SK-N-SH (cell line): Measurements from ENCODE around the gene SDHAF4. TPM values are rescaled to one million over a fixed set of nuclear protein-coding genes. Genes with fewer than 3 reads are reported as not detected.

ENCODE experiments used
- CTCF ChIA-PET: fragments of 300-600, 350-600 bp; formaldehyde crosslinking; extraction: SDS; loops from one replicate; lab custom pipeline; 2021; lab: Yijun Ruan, JAX
- POLR2A ChIA-PET: fragments of 350-600 bp; sonication (Branson Sonifier 250); formaldehyde crosslinking; extraction: SDS; loops from one replicate; lab custom pipeline; 2020; ENCODE audit warnings: antibody characterized with exemption, inconsistent platforms; lab: Yijun Ruan, JAX
- DNase-seq: peaks from one replicate; pipeline ENCODE4 v3.0.0; 2012
- H2AFZ ChIP-seq: fragments of 200-600 bp; sonication (generic); 2 replicates; pipeline ENCODE4 v1.8.1; 2016; ENCODE audit warnings: antibody characterized with exemption, mild to moderate bottlenecking, low read depth
- H3F3A ChIP-seq: fragments of 200-600 bp; sonication (generic); replicated peaks from 2 replicates; pipeline ENCODE3; 2016; ENCODE audit warnings: antibody characterized with exemption, mild to moderate bottlenecking; ENCODE audit not compliant: insufficient read depth
- H3K27ac ChIP-seq, 2 experiments: fragments of 200-500 bp in 1 of 2; fragments of 200-600 bp in 1 of 2; sonication (Bioruptor generic) in 1 of 2; sonication (generic), shearing (Covaris generic) in 1 of 2; 2 replicates each; pipeline versions ENCODE4 v1.5.1 to v1.6.1; 2014 to 2016; ENCODE audit warnings: low read depth in 2 of 2, inconsistent platforms in 1 of 2, low read length in 1 of 2, mild to moderate bottlenecking in 1 of 2, mixed read lengths in 1 of 2
- H3K27me3 ChIP-seq: fragments of 200-600 bp; sonication (generic), shearing (Covaris generic); 2 replicates; pipeline ENCODE4 v1.6.1; 2016; ENCODE audit warnings: mixed run types; ENCODE audit not compliant: insufficient read depth
- H3K36me3 ChIP-seq, 2 experiments: fragments of 200-500 bp in 1 of 2; fragments of 200-600 bp in 1 of 2; sonication (Bioruptor generic) in 1 of 2; sonication (generic) in 1 of 2; replicated peaks in 1 of 2; 2 replicates each; pipeline versions ENCODE3 to v1.5.1; 2014 to 2016; ENCODE audit warnings: low read length in 1 of 2, mild to moderate bottlenecking in 1 of 2; ENCODE audit not compliant: insufficient read depth in 2 of 2, control insufficient read depth in 1 of 2
- H3K4me1 ChIP-seq, 2 experiments: fragments of 200-500 bp in 1 of 2; fragments of 200-600 bp in 1 of 2; sonication (Bioruptor generic) in 1 of 2; sonication (generic), shearing (Covaris generic) in 1 of 2; 2 replicates each; pipeline versions ENCODE4 v1.5.1 to v1.6.1; 2014 to 2016; ENCODE audit warnings: low read depth in 1 of 2, low read length in 1 of 2, mixed run types in 1 of 2; ENCODE audit not compliant: insufficient read depth in 2 of 2, control insufficient read depth in 1 of 2
- H3K4me2 ChIP-seq: fragments of 200-600 bp; sonication (generic), shearing (Covaris generic); 2 replicates; pipeline ENCODE4 v1.6.1; 2017; ENCODE audit warnings: mixed run types
- H3K4me3 ChIP-seq, 2 experiments: fragments of 200-500 bp in 1 of 2; fragments of 200-600 bp in 1 of 2; sonication (Bioruptor generic) in 1 of 2; sonication (generic), shearing (Covaris generic) in 1 of 2; 2 replicates each; pipeline versions ENCODE4 v1.5.1 to v1.8.1; 2014 to 2016; ENCODE audit warnings: low read depth in 2 of 2, inconsistent platforms in 1 of 2, low read length in 1 of 2, mild to moderate bottlenecking in 1 of 2, mixed read lengths in 1 of 2, moderate library complexity in 1 of 2
- H3K79me2 ChIP-seq: fragments of 200-600 bp; sonication (generic); 2 replicates; pipeline ENCODE4 v1.8.1; 2017; ENCODE audit warnings: mild to moderate bottlenecking; ENCODE audit not compliant: insufficient read depth
- H3K9ac ChIP-seq: fragments of 200-600 bp; sonication (generic); 2 replicates; pipeline ENCODE4 v1.6.1; 2017; ENCODE audit warnings: mixed run types
- H3K9me2 ChIP-seq: fragments of 200-600 bp; sonication (generic); 2 replicates; pipeline ENCODE4 v1.6.1; 2017; ENCODE audit warnings: mixed run types
- H3K9me3 ChIP-seq: fragments of 200-600 bp; sonication (generic); 2 replicates; pipeline ENCODE4 v1.6.1; 2017; ENCODE audit warnings: mixed run types, mild to moderate bottlenecking, moderate library complexity
- H4K20me1 ChIP-seq: fragments of 200-600 bp; sonication (generic); 2 replicates; pipeline ENCODE4 v1.6.1; 2017; ENCODE audit warnings: mild to moderate bottlenecking, mixed run types; ENCODE audit not compliant: insufficient read depth
- CHD2 ChIP-seq: fragments of 150-350 bp; IDR thresholded peaks from 2 replicates; pipeline ENCODE4 v1.6.1; 2018; ENCODE audit warnings: low read length; ENCODE audit not compliant: partially characterized antibody
- ELF1 ChIP-seq: IDR thresholded peaks from 2 replicates; pipeline ENCODE4 v1.4.0; 2012
- FOXJ3 ChIP-seq: sonication (generic); formaldehyde crosslinking; IDR thresholded peaks from 2 replicates; pipeline ENCODE4 v1.5.1; 2020; ENCODE audit warnings: mild to moderate bottlenecking, missing genetic modification reagents
- GATA2 ChIP-seq: sonication (generic); formaldehyde crosslinking; IDR thresholded peaks from 2 replicates; pipeline ENCODE4 v1.5.0; 2020; ENCODE audit warnings: mild to moderate bottlenecking, missing genetic modification reagents
- MEF2A ChIP-seq: IDR thresholded peaks from 2 replicates; pipeline ENCODE4 v1.4.0; 2012; ENCODE audit warnings: low read depth, borderline replicate concordance
- MXI1 ChIP-seq: IDR thresholded peaks from 2 replicates; pipeline ENCODE4 v1.6.1; 2012; ENCODE audit warnings: mild to moderate bottlenecking, low read depth, low read length, improper control_type of control experiment
- NRF1 ChIP-seq: IDR thresholded peaks from 2 replicates; pipeline ENCODE4 v1.6.1; 2012; ENCODE audit warnings: low read depth, mild to moderate bottlenecking, low read length
- POLR2AphosphoS5 ChIP-seq: IDR thresholded peaks from 2 replicates; pipeline ENCODE4 v1.6.1; 2012; ENCODE audit warnings: low read depth, low read length
- RFX5 ChIP-seq: IDR thresholded peaks from 2 replicates; pipeline ENCODE4 v1.6.1; 2012; ENCODE audit warnings: mild to moderate bottlenecking, improper control_type of control experiment, low read length
- RXRA ChIP-seq: IDR thresholded peaks from 2 replicates; pipeline ENCODE4 v1.4.0; 2012; ENCODE audit warnings: low read depth, mild to moderate bottlenecking, borderline replicate concordance
- TAF1 ChIP-seq: IDR thresholded peaks from 2 replicates; pipeline ENCODE4 v1.6.1; 2012; ENCODE audit warnings: low read depth, mild to moderate bottlenecking, low read length, moderate library complexity, borderline replicate concordance
- YY1 ChIP-seq: IDR thresholded peaks from 2 replicates; pipeline ENCODE4 v1.4.0; 2012; ENCODE audit warnings: low read depth, mild to moderate bottlenecking
- WGBS: methylation state at CpG from one replicate; pipeline ENCODE4 v1.1.6; 2017; ENCODE audit warnings: low lambda C conversion rate; 5-methylcytosine and 5-hydroxymethylcytosine counted together
- polyA plus RNA-seq, 3 experiments: library from polyadenylated mRNA; depleted of rRNA; stranded (reverse); fragments of >200 nt; gene quantifications; 2 replicates each; pipeline ENCODE4 v1.2.3, GENCODE V29; 2012
- TF ChIP-seq, protein P1 (sequence below): IDR thresholded peaks from 2 replicates; pipeline ENCODE4 v1.4.0; 2012; ENCODE audit warnings: low read depth
- TF ChIP-seq, protein P2 (sequence below): fragments of 200-600 bp; sonication (generic); IDR thresholded peaks from 2 replicates; pipeline ENCODE4 v1.6.1; 2017; ENCODE audit warnings: antibody characterized with exemption, mild to moderate bottlenecking, moderate library complexity
- TF ChIP-seq, protein P3 (sequence below): fragments of 150-350 bp; IDR thresholded peaks from 2 replicates; pipeline ENCODE4 v1.6.1; 2016; ENCODE audit warnings: mild to moderate bottlenecking, low read depth, low read length

Gene SDHAF4
- 8.6 and 11.5 TPM in 2 replicates for polyA plus RNA-seq (2012; rRNA removed)
- polyA plus RNA-seq (2012; cell fraction: cytosol; rRNA removed), result 12.6 and 13.4 TPM in 2 replicates
- 4.5 and 6.9 TPM in 2 replicates for polyA plus RNA-seq (2012; cell fraction: nucleus; rRNA removed)

DNA sequence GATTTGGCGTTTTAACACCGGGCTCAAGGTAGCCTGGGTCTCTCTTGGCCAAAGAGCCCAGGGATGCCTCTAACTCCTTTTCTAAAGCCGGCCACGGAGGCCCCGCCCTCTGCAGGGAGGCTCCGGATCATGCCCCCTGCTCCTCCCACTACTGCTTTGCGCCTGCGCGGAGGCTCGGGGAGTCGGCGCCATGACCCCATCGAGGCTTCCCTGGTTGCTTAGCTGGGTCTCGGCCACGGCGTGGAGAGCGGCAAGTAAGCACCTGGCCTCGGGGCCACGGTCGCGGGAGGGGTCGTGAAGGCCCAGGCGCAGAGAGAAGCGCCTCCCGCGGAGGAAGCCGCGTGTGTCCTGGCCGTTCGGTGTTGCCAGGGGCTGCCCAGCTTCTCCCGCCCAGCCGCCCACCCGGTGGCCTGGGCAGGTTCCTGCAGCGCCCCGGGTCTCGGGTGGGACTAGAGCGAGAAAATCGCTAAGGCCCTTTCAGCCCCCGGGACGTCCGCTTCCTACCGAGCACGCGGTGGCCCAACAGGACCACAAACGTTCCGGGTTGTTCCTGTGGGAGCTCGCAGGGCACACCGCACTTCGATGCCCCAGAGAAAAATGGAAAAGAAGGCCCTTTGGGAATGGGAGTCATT, at the start of gene SDHAF4:
SDHAF4 (plus strand) TSS at position 180 of the 632 bp plus-strand sequence; CDS start at position 191, 11 bp downstream.
- TF ChIP-seq POLR2AphosphoS5 (peak; percentile 96), MEF2A (no peak), CHD2 (peak; percentile 27), ELF1 (no peak), YY1 (peak; percentile 88), RFX5 (no peak), MXI1 (peak; percentile 67), FOXJ3 (CRISPR knock-in tag) (no peak), NRF1 (peak; percentile 83), TAF1 (peak; percentile 58; the same call in 1 of the 2 replicates), GATA2 (CRISPR knock-in tag) (no peak), RXRA (no peak)
- TF ChIP-seq, protein P1, sequence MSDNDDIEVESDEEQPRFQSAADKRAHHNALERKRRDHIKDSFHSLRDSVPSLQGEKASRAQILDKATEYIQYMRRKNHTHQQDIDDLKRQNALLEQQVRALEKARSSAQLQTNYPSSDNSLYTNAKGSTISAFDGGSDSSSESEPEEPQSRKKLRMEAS, result peak; percentile 58
- TF ChIP-seq, protein P2, sequence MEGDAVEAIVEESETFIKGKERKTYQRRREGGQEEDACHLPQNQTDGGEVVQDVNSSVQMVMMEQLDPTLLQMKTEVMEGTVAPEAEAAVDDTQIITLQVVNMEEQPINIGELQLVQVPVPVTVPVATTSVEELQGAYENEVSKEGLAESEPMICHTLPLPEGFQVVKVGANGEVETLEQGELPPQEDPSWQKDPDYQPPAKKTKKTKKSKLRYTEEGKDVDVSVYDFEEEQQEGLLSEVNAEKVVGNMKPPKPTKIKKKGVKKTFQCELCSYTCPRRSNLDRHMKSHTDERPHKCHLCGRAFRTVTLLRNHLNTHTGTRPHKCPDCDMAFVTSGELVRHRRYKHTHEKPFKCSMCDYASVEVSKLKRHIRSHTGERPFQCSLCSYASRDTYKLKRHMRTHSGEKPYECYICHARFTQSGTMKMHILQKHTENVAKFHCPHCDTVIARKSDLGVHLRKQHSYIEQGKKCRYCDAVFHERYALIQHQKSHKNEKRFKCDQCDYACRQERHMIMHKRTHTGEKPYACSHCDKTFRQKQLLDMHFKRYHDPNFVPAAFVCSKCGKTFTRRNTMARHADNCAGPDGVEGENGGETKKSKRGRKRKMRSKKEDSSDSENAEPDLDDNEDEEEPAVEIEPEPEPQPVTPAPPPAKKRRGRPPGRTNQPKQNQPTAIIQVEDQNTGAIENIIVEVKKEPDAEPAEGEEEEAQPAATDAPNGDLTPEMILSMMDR, result peak; percentile 29; the same call in 1 of the 2 replicates
- TF ChIP-seq, protein P3, sequence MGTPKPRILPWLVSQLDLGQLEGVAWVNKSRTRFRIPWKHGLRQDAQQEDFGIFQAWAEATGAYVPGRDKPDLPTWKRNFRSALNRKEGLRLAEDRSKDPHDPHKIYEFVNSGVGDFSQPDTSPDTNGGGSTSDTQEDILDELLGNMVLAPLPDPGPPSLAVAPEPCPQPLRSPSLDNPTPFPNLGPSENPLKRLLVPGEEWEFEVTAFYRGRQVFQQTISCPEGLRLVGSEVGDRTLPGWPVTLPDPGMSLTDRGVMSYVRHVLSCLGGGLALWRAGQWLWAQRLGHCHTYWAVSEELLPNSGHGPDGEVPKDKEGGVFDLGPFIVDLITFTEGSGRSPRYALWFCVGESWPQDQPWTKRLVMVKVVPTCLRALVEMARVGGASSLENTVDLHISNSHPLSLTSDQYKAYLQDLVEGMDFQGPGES, result no peak
- H3K9me3 ChIP-seq, result no peaks in the 10 kb centered on the region
- peaks cover 3 to 14% of the 10 kb centered on the region in 2 experiments for H3K36me3 ChIP-seq
- H3K79me2 ChIP-seq, result peaks cover 25% of the 10 kb centered on the region
- no peaks in the 10 kb centered on the region for H4K20me1 ChIP-seq
- ChIA-PET POLR2A (interaction anchor here (1.2 to 1.3 kb wide), 3 partner anchors 18 to 153 kb away, joined by 3 to 5 read pairs (median 3); partner anchors contain the start of gene FAM135A), CTCF (interaction anchor here (0.6 to 1.5 kb wide), 6 partner anchors 41 to 345 kb away, joined by 3 to 7 read pairs (median 4); no protein-coding TSS in a partner anchor)
- H3K4me2 ChIP-seq, result peak within 1 kb of the TSS; percentile 91
- WGBS, result 1% methylated on average over 32 of the region's 49 CpGs
- H2AFZ ChIP-seq, result peak within 1 kb of the TSS; percentile 95
- H3K27me3 ChIP-seq, result no peaks in the 10 kb centered on the region
- no peaks in the 10 kb centered on the region for H3K9me2 ChIP-seq
- DNase-seq, result peak; percentile 98
- H3K4me1 ChIP-seq, result peaks cover 0 to 5% of the 10 kb centered on the region in 2 experiments; a peak in 1 of 4 replicates
- peak within 1 kb of the TSS; percentile 51 to 91; a peak in 3 of 4 replicates for H3K27ac ChIP-seq
- H3F3A ChIP-seq, result peaks cover 4% of the 10 kb centered on the region
- H3K9ac ChIP-seq, result peak within 1 kb of the TSS; percentile 85
- H3K4me3 ChIP-seq, result peak within 1 kb of the TSS; percentile 78 to 92
